Chondrocyte (in vitro differentiated cells): ENCODE results near the gene SDHA. TPM values are rescaled to one million over a fixed set of nuclear protein-coding genes. Genes with fewer than 3 reads are reported as not detected.

Experiments
- DNase-seq: peaks from one replicate; pipeline ENCODE4 v3.0.0; 2021; ENCODE audit warnings: mixed read lengths, low spot score
- H3K27ac Mint-ChIP-seq: one replicate; pipeline ENCODE4 v1.8.0; 2021; ENCODE audit warnings: mild to moderate bottlenecking, moderate library complexity, mixed read lengths; ENCODE audit not compliant: unreplicated experiment
- H3K27me3 Mint-ChIP-seq: 2 replicates; pipeline ENCODE4 v1.8.0; 2021; ENCODE audit warnings: low read depth, mixed read lengths
- H3K36me3 Mint-ChIP-seq: 2 replicates; pipeline ENCODE4 v1.8.0; 2021; ENCODE audit warnings: low read depth, mixed read lengths
- H3K4me1 Mint-ChIP-seq: 2 replicates; pipeline ENCODE4 v1.8.0; 2021; ENCODE audit warnings: low read depth, mild to moderate bottlenecking, mixed read lengths
- H3K4me3 Mint-ChIP-seq: one replicate; pipeline ENCODE4 v1.8.0; 2021; ENCODE audit warnings: mild to moderate bottlenecking, moderate library complexity, mixed read lengths; ENCODE audit not compliant: unreplicated experiment
- H3K9me3 Mint-ChIP-seq: 2 replicates; pipeline ENCODE4 v1.8.0; 2021; ENCODE audit warnings: low read depth, mixed read lengths
- CTCF ChIP-seq: fragments of 200-600 bp; sonication (generic); IDR thresholded peaks from 2 replicates; pipeline ENCODE4 v1.5.0; 2021; ENCODE audit warnings: antibody characterized with exemption, mild to moderate bottlenecking, moderate library complexity
- total RNA-seq: library from RNA; stranded (reverse); gene quantifications from 3 replicates; pipeline ENCODE4 v1.2.1, GENCODE V29; 2021

The SDHA gene
- total RNA-seq, 1 donor from 2014 or later = 81.5 TPM

- Mint-ChIP-seq H3K4me3 (no peak overlapping the region), H3K4me1 (peaks cover 11% of the 10 kb centered on the region), H3K27me3 (no peaks in the 10 kb centered on the region), H3K36me3 (peaks cover 13% of the 10 kb centered on the region), H3K27ac (no peak overlapping the region), H3K9me3 (no peaks in the 10 kb centered on the region)
- no peak for DNase-seq
- no peak for TF ChIP-seq CTCF
Measured at GRCh38 chr5:204462-204861, 13.7 kb upstream of the SDHA start.

- H3K9me3 Mint-ChIP-seq = no peaks in the 10 kb centered on the region
- H3K36me3 Mint-ChIP-seq = peaks cover 13% of the 10 kb centered on the region
- no peak overlapping the region for H3K27ac Mint-ChIP-seq
- no peaks in the 10 kb centered on the region for H3K27me3 Mint-ChIP-seq
- peaks cover 11% of the 10 kb centered on the region for H3K4me1 Mint-ChIP-seq
- no peak for DNase-seq
- no peak for TF ChIP-seq CTCF
- H3K4me3 Mint-ChIP-seq = no peak overlapping the region
Measured at GRCh38 chr5:204966-205670, 13.0 kb upstream of the SDHA start.

GRCh38 chr5:206406-206805, 11.7 kb upstream of the SDHA start:
- Mint-ChIP-seq H3K36me3 (peaks cover 13% of the 10 kb centered on the region), H3K27ac (no peak overlapping the region), H3K9me3 (no peaks in the 10 kb centered on the region), H3K4me1 (peaks cover 14% of the 10 kb centered on the region), H3K27me3 (no peaks in the 10 kb centered on the region), H3K4me3 (no peak overlapping the region)
- DNase-seq = no peak
- no peak for TF ChIP-seq CTCF

GRCh38 chr5:206927-207536, 11.1 kb upstream of the SDHA start:
- H3K36me3 Mint-ChIP-seq = peaks cover 13% of the 10 kb centered on the region
- no peak overlapping the region for H3K4me3 Mint-ChIP-seq
- no peak overlapping the region for H3K27ac Mint-ChIP-seq
- no peak for DNase-seq
- H3K27me3 Mint-ChIP-seq = no peaks in the 10 kb centered on the region
- no peaks in the 10 kb centered on the region for H3K9me3 Mint-ChIP-seq
- H3K4me1 Mint-ChIP-seq = peaks cover 14% of the 10 kb centered on the region
- TF ChIP-seq CTCF = no peak

GRCh38 chr5:207599-207998, 10.5 kb upstream of the SDHA start:
- Mint-ChIP-seq H3K27me3 (no peaks in the 10 kb centered on the region), H3K4me1 (peaks cover 14% of the 10 kb centered on the region), H3K4me3 (no peak overlapping the region), H3K36me3 (peaks cover 11% of the 10 kb centered on the region), H3K9me3 (no peaks in the 10 kb centered on the region), H3K27ac (no peak overlapping the region)
- no peak for TF ChIP-seq CTCF
- no peak for DNase-seq
